ENCODE data around the gene LHPP.

The LHPP gene

DNA sequence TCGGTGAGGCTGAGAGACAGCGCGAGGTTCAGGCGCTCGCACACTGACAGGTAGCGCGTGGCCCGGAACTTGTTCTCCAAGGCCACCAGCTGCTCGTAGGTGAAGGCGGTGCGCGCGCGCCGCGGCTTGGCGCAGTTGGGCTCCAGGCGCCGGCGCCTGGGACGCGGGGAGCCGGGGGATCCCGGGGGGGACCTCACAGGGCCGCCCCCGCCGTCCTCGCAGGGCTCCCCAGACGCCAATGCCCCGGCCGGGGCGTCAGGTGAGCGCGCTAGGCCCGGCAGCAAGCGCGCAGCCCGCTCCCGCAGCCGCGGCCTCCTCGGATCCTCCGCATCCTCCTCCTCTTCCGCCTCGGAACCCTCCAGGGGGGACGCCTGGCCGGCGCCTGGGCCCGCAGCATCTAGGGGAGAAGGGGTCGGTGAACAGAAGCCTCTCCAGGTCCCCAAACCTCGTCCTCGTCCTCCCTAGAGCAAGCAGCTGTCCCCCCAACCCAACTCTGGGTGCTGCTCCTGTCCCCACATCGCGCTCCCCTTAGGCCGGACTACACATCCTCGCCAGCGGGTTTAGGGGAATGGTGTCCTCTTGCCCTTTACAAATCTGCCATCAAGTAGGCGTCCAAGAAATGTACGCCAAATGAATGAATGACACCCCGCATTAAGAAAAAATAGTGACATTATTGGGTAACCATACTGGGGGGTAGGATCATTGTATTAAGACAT, 13.7 kb upstream of the LHPP start:
- DNase-seq (ENCODE audit: low read depth in 1 of 2, low spot score in 1 of 2) = no peak

- no peak for DNase-seq (ENCODE audit: low read depth in 1 of 2, low spot score in 1 of 2)
These were observed 12.9 kb upstream of the LHPP start for GRCh38 chr10:124448696-124449169.

DNA sequence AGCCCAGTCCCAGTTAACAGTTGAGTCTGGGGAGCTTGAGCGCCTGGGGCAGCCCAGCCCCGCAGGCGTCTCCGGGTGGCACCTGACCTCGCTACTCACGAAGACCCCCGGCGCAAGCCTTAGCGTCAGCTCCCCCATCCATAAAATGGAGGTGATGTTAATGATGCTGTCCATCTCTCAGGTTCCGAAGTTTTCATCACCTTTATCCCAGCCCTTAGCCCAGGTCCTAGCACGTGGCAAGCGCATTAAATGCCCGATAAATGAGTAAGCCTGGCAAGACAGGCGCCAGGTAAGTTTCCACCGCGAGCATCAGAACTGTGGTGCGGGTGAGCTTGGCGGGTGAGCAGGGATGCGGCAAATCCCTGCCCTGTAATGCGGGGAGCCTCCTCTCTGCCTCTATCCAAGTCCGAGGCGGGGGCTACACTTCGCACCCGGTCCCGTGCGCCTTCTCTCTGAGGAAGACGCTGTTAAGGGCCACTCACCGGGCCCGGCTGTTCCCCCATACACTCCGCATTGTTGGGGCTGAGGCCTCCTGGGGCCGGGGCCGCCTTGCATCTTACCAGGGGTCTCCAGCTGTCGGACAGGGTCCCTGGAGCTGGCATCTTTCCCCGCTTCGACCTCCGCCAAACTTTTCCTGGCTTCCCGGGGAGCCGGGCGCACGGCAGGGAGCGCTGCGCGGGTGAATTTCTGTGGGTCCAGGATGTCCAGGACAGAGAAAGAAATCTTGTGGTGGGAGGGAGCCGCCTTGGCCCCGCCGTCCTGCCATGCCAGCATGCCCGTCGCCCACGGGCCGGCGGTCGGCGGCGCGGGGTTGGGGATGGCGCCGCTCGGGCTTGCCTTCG, 12.2 kb upstream of the LHPP start:
- DNase-seq (ENCODE audit: low read depth in 1 of 2, low spot score in 1 of 2) = no peak

DNA sequence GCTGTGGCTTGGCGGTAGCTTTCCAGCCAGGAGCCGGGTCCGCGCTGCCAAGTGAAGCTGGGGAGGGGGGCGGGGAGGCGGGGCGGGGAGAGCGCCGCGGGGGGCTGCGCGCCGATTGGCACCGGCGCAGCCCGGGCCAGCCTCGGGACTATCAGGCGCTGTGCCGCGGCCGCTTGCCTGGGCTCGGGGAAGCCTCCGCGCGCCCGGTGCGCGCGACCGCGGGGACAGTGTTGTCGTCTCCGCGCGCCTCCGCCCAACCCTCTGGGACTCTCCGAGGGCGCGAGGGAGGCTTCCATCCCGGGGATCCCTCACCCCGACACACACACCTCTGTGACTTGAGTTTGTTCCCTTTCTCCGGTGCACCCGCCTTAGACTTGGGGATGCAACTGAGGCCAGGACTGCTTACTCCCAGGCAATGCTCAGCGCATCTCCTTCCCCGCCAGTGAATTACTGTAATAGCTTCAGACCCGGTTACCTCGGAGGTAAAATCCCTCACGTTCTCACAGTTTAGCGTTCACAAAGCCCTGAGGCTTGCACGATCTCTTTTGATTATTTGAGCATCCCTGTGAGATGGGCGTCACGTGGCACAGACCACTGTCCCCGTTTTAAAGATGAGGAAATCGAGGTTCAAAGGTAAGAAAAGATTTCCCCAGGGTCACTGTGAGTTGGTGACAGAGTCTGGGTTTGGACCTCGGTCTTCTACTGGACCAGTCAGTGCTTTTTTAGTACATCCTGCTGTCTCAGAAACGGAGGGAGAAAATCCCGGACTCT, 11.4 kb upstream of the LHPP start, which contains the start of gene NKX1-2:
Gene NKX1-2, minus strand, starts transcription at position 24 of the 771 bp plus-strand sequence. CDS start 92 bp downstream, outside the sequence.
- no peak for DNase-seq (ENCODE audit: low read depth in 1 of 2, low spot score in 1 of 2)

DNA sequence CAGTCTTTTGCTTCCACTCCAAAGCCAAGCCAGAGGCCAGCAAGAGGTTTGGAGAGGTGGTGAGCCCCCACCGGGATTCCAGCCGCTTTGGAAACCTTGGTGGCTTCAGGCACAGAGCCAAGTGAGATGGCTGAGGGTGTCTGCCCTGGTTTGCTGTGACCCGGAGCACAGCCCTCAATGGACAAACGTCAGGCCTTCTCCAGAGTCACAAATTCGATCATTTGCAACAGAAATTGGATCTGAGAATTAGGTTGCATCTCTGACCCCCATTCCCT, 10.9 kb upstream of the LHPP start:
- no peak for DNase-seq (ENCODE audit: low read depth in 1 of 2, low spot score in 1 of 2)

DNA sequence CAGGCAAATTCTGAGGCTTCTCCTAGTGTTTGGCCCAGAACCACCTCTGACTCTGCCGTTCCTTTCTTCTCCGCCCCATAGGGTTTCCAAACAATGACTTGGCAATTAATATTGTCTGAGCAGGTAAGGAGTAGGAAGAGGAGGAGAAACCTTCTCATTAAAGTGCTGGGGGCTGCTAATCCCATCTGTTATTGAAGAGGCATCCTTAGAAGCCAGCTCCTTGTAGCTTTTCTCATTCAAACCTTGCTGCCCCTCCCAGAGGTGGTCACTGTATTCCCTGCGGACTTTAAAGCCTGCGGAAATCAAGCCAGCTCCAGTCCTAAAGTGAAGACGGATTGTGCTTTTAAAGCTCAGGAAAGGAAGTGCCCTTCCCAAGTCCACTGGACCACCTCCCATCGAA, 10.3 kb upstream of the LHPP start:
- DNase-seq (ENCODE audit: low read depth in 1 of 2, low spot score in 1 of 2) = no peak

DNA sequence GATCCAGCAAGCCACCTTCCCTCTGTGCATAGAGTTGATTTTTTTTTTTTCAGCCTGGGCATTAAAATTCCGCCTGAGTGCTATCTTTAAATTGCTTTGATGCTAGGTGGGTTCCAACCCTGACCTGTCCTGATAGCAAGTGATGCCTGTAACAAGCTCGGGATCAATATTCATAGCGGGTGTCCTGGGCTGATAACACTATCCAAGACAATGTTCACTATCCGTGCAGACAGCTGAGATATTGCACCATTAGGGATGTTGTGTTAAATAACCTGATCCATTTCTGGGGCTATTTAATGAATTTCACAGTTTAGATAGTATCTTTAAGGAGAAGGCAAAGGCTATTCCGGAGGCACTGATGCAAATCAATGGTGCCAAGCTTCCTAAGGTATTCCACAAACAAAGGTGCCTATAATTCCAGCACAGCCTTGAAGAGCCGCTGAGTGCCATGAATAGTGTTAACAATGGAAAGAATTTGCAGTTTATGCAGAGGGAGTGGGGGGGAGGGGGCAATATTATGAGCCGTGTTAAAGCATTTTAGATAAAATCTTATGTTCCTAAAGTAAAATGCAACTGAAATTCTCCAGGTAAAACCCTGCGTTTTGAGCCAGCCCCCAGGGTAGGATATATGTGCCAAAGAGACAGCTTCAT, 7.5 kb upstream of the LHPP start:
- no peak for DNase-seq (ENCODE audit: low read depth in 1 of 2, low spot score in 1 of 2)

- DNase-seq (ENCODE audit: low read depth in 1 of 2, low spot score in 1 of 2) = no peak
These were observed 6.2 kb upstream of the LHPP start for GRCh38 chr10:124455441-124455840.

DNA sequence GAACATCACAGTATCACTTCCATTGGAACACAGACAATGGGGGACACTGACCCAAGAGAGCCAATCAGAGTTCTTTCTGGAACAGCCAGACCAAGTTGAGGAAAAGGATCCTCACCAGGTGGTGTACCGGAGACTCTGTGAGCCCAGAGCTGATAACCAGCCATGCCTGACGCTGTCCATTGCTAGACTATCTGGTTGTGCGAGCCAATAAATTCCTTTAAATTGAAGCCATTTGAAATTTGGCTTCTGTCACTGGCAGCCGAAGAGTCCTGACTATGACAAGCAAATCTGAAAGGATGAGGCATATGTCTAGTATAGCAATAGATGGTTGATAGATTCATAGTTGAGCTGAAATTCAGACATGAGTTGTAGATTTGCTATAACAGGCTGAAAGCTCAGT, 3.1 kb upstream of the LHPP start:
- no peak for DNase-seq (ENCODE audit: low read depth in 1 of 2, low spot score in 1 of 2)

- DNase-seq (ENCODE audit: low read depth in 1 of 2, low spot score in 1 of 2) = no peak
These were observed 2.7 kb upstream of the LHPP start for GRCh38 chr10:124458889-124459288.

DNA sequence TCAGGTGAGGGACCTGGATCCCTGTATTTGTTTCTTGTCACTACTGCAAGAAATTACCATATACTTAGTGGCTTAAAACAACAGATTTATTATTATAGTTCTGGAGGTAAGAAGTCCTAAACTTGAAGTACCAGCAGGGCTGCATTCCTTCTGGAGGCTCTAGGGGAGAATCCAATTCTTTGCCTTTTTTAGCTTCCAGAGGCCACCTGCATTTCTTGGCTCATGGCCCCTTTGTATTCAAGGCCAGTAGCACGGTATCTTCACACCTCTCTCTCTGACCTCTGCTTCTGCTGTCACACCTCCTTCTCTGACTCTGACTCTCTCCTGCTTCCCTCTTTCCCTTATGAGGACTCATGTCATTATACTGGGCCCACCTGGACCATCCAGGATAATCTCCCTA, 2.2 kb upstream of the LHPP start:
- DNase-seq (ENCODE audit: low read depth in 1 of 2, low spot score in 1 of 2) = no peak

GRCh38 chr10:124460144-124460543, 1.5 kb upstream of the LHPP start:
- DNase-seq (ENCODE audit: low read depth in 1 of 2, low spot score in 1 of 2) = no peak

GRCh38 chr10:124462348-124462695, 699 bp downstream of the LHPP start:
- no peak for DNase-seq (ENCODE audit: low read depth in 1 of 2, low spot score in 1 of 2)

DNA sequence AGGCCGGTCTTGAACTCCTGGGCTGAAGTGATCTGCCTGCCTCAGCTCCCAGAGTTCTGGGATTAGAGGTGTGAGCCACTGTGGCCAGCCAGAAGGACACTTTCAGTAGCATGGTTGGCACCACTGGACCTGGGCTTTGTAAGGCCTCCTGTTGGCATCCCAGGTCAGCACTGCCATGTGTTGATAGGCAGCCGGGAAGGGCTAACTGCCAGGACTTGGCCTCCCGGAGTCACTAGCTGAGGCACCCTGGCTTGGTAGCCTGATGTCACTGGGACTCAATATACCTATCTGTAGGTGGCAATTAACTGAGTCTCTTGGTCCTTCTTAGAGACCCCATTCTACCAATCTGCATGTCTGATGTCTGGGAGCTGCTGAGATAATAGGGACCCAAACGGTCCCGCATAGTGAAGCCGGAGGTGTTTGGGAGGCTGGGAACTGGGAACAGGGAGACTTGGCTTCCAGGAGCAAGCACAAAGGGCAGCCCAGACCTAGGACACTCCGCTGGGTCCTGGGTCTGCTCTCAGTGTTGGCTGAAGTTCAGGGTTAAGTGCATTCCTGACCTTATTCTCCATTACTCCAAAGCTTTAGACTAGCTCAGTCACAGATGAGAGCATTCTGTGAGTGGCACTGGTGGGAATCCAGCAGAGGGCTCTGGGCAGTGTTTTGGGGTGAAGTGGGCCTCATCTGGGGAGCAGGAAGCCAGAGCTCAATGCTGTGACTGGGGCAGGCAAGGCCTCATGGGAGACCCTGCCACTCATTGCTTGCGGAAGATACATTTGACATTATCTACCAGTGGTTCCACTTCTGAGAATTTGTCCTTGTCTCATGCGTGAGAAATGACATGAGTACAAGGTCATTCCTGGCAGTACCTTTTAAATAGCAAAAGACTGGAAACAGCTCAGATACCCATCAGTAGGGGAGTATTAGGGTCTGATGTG, 2.7 kb downstream of the LHPP start:
- DNase-seq (ENCODE audit: low read depth in 1 of 2, low spot score in 1 of 2) = no peak

- no peak for DNase-seq (ENCODE audit: low read depth in 1 of 2, low spot score in 1 of 2)
These were observed 3.6 kb downstream of the LHPP start for GRCh38 chr10:124465003-124465776.

- DNase-seq (ENCODE audit: low read depth in 1 of 2, low spot score in 1 of 2) = no peak
These were observed 4.3 kb downstream of the LHPP start for GRCh38 chr10:124465777-124466488.

GRCh38 chr10:124467165-124467564, 5.5 kb downstream of the LHPP start:
- DNase-seq (ENCODE audit: low read depth in 1 of 2, low spot score in 1 of 2) = no peak

DNA sequence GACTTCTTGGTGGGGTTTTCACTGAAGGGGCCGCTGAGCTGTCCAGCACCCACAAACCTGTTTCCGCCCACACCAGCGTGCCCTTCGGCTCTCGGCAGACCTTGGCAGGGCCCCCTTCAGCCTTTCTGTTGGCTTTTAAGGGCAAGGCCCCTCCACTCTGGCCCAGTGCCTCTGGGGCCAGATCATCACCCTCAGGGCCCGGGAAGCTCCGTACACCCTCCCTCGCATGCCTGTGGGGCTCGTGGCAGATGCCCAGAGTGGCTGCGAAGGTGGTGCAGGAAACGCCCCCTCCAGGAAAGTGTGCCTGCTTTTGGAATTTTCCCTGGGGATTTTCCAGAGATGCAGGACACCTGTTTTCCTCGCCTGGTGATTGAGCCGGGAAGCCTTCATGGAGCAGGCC, 7.0 kb downstream of the LHPP start:
- no peak for DNase-seq (ENCODE audit: low read depth in 1 of 2, low spot score in 1 of 2)

DNA sequence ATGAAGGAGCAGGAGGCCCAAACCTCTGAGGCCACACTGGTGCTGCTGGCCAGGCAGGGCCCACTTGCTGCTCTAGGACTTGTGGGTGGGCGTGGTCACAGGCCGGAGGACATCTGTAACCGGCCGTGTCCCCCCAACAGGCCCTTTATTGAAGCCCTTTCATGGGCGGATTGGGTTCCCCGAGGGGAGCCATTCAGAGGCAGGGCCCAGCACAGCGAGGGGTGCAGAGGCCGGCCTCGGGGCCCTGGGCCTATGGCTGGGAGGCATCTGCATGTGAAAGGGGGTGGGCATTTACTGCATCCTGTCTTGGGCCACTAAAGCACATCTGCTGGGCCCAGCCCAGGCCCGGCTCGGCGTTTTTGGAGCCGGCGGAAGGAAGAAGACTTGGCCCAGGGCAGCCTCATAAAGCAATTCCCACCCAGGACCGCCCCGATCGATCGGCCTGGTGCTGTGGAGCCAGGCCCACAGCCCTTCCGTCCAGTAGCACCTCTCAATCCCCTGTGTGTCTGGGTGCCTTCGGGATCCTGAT, 8.4 kb downstream of the LHPP start:
- no peak for DNase-seq (ENCODE audit: low read depth in 1 of 2, low spot score in 1 of 2)
